Transverse colon (tissue), 4 donors: Measurements from ENCODE around the gene UBE2C.

Source experiments
- EP300 ChIP-seq: sonication (generic); formaldehyde crosslinking; IDR thresholded peaks from one replicate; pipeline ENCODE4 v1.6.1; 2017; ENCODE audit warnings: antibody characterized with exemption, low read depth
- POLR2A ChIP-seq: fragments of 450-650 bp; IDR thresholded peaks from one replicate; pipeline ENCODE4 v1.6.1; 2016; ENCODE audit warnings: antibody characterized with exemption, mild to moderate bottlenecking, moderate library complexity
- POLR2AphosphoS5 ChIP-seq, 3 donors: sonication (generic); formaldehyde crosslinking; IDR thresholded peaks; one replicate each; pipeline ENCODE4 v1.6.1; 2016; ENCODE audit warnings: antibody characterized with exemption in 3 of 3
- TF ChIP-seq, protein P1 (sequence below), 5 experiments: fragments of 200-600 bp in 3 of 5; fragments of 450-650 bp in 2 of 5; sonication (generic) in 3 of 5; IDR thresholded peaks; 1 replicate in 2 of 5; 2 replicates in 3 of 5; pipeline ENCODE4 v1.5.1; 2016 to 2017; ENCODE audit warnings: antibody characterized with exemption in 5 of 5, inconsistent platforms in 3 of 5, mild to moderate bottlenecking in 2 of 5, moderate library complexity in 1 of 5

DNA sequence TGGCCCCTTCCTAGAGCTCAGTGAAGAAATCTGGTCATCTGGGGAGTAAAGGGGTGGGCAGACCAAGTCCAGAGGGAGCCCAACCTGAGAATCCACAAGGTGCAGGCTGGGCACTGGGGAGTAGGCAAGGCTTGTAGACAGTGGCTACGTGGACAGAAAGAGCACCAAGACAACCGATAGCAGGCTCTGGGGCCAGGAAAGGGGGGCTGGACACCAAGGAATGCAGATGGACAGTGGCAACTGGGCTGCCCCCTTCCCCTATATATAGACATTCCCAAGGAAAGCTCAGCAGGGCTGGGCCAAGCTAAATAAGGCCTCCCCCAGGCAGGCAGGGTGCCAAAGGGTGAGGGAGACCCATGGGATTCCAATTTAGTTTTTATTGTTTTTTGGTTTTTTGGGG lies 16.1 kb downstream of the UBE2C start:
- TF ChIP-seq, protein P1, sequence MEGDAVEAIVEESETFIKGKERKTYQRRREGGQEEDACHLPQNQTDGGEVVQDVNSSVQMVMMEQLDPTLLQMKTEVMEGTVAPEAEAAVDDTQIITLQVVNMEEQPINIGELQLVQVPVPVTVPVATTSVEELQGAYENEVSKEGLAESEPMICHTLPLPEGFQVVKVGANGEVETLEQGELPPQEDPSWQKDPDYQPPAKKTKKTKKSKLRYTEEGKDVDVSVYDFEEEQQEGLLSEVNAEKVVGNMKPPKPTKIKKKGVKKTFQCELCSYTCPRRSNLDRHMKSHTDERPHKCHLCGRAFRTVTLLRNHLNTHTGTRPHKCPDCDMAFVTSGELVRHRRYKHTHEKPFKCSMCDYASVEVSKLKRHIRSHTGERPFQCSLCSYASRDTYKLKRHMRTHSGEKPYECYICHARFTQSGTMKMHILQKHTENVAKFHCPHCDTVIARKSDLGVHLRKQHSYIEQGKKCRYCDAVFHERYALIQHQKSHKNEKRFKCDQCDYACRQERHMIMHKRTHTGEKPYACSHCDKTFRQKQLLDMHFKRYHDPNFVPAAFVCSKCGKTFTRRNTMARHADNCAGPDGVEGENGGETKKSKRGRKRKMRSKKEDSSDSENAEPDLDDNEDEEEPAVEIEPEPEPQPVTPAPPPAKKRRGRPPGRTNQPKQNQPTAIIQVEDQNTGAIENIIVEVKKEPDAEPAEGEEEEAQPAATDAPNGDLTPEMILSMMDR (IDR thresholded peaks at IDR 0.05): no peak
- TF ChIP-seq POLR2AphosphoS5 (IDR thresholded peaks at IDR 0.05): no peak
- no peak for TF ChIP-seq EP300
- TF ChIP-seq POLR2A: no peak
